ENCODE data around the gene POLR2J. TPM values are rescaled to one million over a fixed set of nuclear protein-coding genes. Genes with fewer than 3 reads are reported as not detected.

POLR2J gene
- total and polyA plus RNA-seq, 10 of the 15 experiments (the other 5 are each of a cell fraction or from before 2014, with no cell fraction given): 16.4 to 119 (median 77.4) TPM

DNA sequence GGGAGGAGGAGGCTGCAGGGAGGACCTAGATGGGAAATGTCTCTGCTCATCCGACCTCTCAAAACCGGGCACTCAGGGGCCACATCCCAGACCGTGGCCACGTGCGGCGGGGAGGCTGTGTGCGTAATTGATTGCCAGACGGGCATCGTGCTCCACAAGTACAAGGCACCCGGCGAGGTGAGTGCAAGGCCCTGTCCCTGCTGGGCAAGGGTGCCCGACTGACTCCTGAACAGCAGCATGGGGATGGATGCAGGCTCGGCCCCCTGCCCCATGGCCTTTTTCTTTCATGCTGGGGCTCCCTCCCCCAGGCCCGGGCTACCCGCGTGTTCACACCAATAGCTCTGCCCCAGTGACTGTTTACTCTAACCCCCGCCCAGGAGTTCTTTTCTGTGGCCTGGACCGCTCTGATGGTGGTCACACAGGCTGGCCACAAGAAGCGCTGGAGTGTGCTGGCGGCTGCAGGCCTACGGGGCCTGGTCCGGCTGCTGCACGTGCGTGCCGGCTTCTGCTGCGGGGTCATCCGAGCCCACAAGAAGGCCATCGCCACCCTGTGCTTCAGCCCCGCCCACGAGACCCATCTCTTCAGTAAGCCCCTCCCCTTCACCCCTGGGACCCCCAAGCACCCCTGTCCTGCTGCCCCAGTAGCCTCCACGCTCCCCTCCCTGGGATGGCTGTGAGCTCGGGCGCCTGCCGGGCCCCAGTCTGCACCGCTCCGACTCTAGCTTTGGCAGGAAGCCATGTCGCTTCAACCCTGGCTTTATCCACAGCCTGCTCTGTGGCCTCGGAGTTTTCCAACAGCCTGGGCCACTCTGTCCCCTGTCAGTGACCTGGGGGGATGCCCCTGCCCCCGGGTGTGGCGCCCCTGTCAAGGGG, 10.0 kb downstream of the POLR2J start:
- FAIRE-seq: no peak
- H3K4me3 ChIP-seq: no peak overlapping the region
- intact Hi-C loops (cut with micrococcal nuclease; ENCODE audit: unreplicated experiment): loop anchor here (5.0 kb wide), 1 partner anchor 181 kb away; the partner anchor contains the start of gene SH2B2
- no peak for TF ChIP-seq MYC (IDR thresholded peaks at IDR 0.05; ENCODE audit: insufficient read depth, insufficient read length, insufficient replicate concordance, low read length, severe bottlenecking)
- TF ChIP-seq EZH2 (IDR thresholded peaks at IDR 0.05; ENCODE audit: borderline replicate concordance, control insufficient read depth, low read depth, low read length): no peak
- TF ChIP-seq BHLHE40 (IDR thresholded peaks at IDR 0.05; ENCODE audit: borderline replicate concordance in 1 of 2, low read depth in 2 of 2, low read length in 1 of 2): no peak
- no peak for TF ChIP-seq EGR1 (IDR thresholded peaks at IDR 0.05; ENCODE audit: borderline replicate concordance in 1 of 2, low read depth in 2 of 2, low read length in 2 of 2)
- no peak for TF ChIP-seq HDAC6 (IDR thresholded peaks at IDR 0.05; ENCODE audit: unreplicated experiment)
- TF ChIP-seq RUNX3 (IDR thresholded peaks at IDR 0.05; ENCODE audit: low read length): no peak
- TF ChIP-seq, protein P1, sequence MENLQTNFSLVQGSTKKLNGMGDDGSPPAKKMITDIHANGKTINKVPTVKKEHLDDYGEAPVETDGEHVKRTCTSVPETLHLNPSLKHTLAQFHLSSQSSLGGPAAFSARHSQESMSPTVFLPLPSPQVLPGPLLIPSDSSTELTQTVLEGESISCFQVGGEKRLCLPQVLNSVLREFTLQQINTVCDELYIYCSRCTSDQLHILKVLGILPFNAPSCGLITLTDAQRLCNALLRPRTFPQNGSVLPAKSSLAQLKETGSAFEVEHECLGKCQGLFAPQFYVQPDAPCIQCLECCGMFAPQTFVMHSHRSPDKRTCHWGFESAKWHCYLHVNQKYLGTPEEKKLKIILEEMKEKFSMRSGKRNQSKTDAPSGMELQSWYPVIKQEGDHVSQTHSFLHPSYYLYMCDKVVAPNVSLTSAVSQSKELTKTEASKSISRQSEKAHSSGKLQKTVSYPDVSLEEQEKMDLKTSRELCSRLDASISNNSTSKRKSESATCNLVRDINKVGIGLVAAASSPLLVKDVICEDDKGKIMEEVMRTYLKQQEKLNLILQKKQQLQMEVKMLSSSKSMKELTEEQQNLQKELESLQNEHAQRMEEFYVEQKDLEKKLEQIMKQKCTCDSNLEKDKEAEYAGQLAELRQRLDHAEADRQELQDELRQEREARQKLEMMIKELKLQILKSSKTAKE (IDR thresholded peaks at IDR 0.05; ENCODE audit: low read depth, poor library complexity, severe bottlenecking): no peak
- no peak for TF ChIP-seq ZNF217 (IDR thresholded peaks at IDR 0.05)
- TF ChIP-seq MEF2A (IDR thresholded peaks at IDR 0.05; ENCODE audit: insufficient read depth, low read depth, low read length): no peak
- TF ChIP-seq, protein P2, sequence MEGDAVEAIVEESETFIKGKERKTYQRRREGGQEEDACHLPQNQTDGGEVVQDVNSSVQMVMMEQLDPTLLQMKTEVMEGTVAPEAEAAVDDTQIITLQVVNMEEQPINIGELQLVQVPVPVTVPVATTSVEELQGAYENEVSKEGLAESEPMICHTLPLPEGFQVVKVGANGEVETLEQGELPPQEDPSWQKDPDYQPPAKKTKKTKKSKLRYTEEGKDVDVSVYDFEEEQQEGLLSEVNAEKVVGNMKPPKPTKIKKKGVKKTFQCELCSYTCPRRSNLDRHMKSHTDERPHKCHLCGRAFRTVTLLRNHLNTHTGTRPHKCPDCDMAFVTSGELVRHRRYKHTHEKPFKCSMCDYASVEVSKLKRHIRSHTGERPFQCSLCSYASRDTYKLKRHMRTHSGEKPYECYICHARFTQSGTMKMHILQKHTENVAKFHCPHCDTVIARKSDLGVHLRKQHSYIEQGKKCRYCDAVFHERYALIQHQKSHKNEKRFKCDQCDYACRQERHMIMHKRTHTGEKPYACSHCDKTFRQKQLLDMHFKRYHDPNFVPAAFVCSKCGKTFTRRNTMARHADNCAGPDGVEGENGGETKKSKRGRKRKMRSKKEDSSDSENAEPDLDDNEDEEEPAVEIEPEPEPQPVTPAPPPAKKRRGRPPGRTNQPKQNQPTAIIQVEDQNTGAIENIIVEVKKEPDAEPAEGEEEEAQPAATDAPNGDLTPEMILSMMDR (IDR thresholded peaks at IDR 0.05 in 2 of 3, conservative IDR thresholded peaks at IDR 0.05 in 1 of 3; ENCODE audit: control insufficient read depth in 2 of 3, extremely low read depth in 1 of 3, insufficient read depth in 1 of 3, low read depth in 3 of 3, low read length in 3 of 3): no peak
- no peak for TF ChIP-seq STAT1 (conservative IDR thresholded peaks at IDR 0.05)
- TF ChIP-seq ZNF207 (IDR thresholded peaks at IDR 0.05; ENCODE audit: borderline replicate concordance): no peak
- no peak for TF ChIP-seq ETV6 (conservative IDR thresholded peaks at IDR 0.05 in 1 of 2, IDR thresholded peaks at IDR 0.05 in 1 of 2; ENCODE audit: borderline replicate concordance in 1 of 2, low read depth in 1 of 2)
- TF ChIP-seq, protein P3, sequence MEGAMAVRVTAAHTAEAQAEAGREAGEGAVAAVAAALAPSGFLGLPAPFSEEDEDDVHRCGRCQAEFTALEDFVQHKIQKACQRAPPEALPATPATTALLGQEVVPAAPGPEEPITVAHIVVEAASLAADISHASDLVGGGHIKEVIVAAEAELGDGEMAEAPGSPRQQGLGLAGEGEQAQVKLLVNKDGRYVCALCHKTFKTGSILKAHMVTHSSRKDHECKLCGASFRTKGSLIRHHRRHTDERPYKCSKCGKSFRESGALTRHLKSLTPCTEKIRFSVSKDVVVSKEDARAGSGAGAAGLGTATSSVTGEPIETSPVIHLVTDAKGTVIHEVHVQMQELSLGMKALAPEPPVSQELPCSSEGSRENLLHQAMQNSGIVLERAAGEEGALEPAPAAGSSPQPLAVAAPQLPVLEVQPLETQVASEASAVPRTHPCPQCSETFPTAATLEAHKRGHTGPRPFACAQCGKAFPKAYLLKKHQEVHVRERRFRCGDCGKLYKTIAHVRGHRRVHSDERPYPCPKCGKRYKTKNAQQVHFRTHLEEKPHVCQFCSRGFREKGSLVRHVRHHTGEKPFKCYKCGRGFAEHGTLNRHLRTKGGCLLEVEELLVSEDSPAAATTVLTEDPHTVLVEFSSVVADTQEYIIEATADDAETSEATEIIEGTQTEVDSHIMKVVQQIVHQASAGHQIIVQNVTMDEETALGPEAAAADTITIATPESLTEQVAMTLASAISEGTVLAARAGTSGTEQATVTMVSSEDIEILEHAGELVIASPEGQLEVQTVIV (IDR thresholded peaks at IDR 0.05; ENCODE audit: borderline replicate concordance, partially characterized antibody): no peak

More for the DNA sequence above, 10.0 kb downstream of the POLR2J start:
- H3K27me3 ChIP-seq (replicated peaks in 1 of 2; ENCODE audit: control insufficient read depth in 2 of 2, insufficient read depth in 2 of 2, low read length in 1 of 2): no peaks in the 10 kb centered on the region
- DNase-seq (ENCODE audit: low read depth, low spot score) (no peak), ATAC-seq (no peak)
- CTCF ChIA-PET: interaction anchor here (1.6 to 7.0 kb wide), 3 partner anchors 19 to 66 kb away, joined by 5 to 94 read pairs (median 9); no protein-coding TSS in a partner anchor
- no TSS peak for BruUV-seq (replicated peaks)
- no peak overlapping the region for H3K9ac ChIP-seq (ENCODE audit: control insufficient read depth, insufficient read depth, low read length)
- POLR2A ChIA-PET: no interaction called here
- SMC1A ChIA-PET (ENCODE audit: uncharacterized antibody, unreplicated experiment): interaction anchor here (3.7 kb wide), 1 partner anchor 65 kb away, joined by 32 read pairs; no protein-coding TSS in a partner anchor
- H3K4me1 ChIP-seq (ENCODE audit: control insufficient read depth, insufficient read depth, low read length): peaks cover 10% of the 10 kb centered on the region
- H3K79me2 ChIP-seq (ENCODE audit: control insufficient read depth, insufficient read depth, low read length): peaks cover 24% of the 10 kb centered on the region
- no peak overlapping the region for H2AFZ ChIP-seq (ENCODE audit: control insufficient read depth, low read depth, low read length)
- WGBS (ENCODE audit: insufficient coverage, insufficient replicate concordance, low lambda C conversion rate, missing lambda C conversion rate): 87% methylated on average over 40 of the region's 40 CpGs
- H4K20me1 ChIP-seq (ENCODE audit: control insufficient read depth, insufficient read depth): no peaks in the 10 kb centered on the region
- RAD21 ChIA-PET (ENCODE audit: unreplicated experiment): no interaction called here
- H3K36me3 ChIP-seq (ENCODE audit: control insufficient read depth in 2 of 2, insufficient read depth in 2 of 2, low read length in 1 of 2): peaks cover 6 to 26% of the 10 kb centered on the region in 2 experiments
- in situ Hi-C loops (cut with MboI): no loop called here
- H3K27ac ChIP-seq (ENCODE audit: control insufficient read depth, insufficient read depth): no peak overlapping the region
- no peak overlapping the region for H3K4me2 ChIP-seq (ENCODE audit: control insufficient read depth, insufficient read depth)
- no peaks in the 10 kb centered on the region for H3K9me3 ChIP-seq (replicated peaks; ENCODE audit: control insufficient read depth, insufficient read depth, low read length)
